A172 (cell line): Measurements from ENCODE around the gene SRD5A2. TPM values are rescaled to one million over a fixed set of nuclear protein-coding genes. Genes with fewer than 3 reads are reported as not detected.

ENCODE experiments used
- DNase-seq: peaks from one replicate; pipeline ENCODE4 v3.0.0-alpha.2; 2015; ENCODE audit warnings: low spot score
- total RNA-seq: library from RNA; depleted of rRNA; stranded (reverse); fragments of >200 nt; shearing (Covaris generic); gene quantifications from 2 replicates; pipeline ENCODE4 v1.2.3, GENCODE V29; 2014; rRNA removed

The SRD5A2 gene, protein sequence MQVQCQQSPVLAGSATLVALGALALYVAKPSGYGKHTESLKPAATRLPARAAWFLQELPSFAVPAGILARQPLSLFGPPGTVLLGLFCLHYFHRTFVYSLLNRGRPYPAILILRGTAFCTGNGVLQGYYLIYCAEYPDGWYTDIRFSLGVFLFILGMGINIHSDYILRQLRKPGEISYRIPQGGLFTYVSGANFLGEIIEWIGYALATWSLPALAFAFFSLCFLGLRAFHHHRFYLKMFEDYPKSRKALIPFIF
- not detected in 2 replicates for total RNA-seq

DNA sequence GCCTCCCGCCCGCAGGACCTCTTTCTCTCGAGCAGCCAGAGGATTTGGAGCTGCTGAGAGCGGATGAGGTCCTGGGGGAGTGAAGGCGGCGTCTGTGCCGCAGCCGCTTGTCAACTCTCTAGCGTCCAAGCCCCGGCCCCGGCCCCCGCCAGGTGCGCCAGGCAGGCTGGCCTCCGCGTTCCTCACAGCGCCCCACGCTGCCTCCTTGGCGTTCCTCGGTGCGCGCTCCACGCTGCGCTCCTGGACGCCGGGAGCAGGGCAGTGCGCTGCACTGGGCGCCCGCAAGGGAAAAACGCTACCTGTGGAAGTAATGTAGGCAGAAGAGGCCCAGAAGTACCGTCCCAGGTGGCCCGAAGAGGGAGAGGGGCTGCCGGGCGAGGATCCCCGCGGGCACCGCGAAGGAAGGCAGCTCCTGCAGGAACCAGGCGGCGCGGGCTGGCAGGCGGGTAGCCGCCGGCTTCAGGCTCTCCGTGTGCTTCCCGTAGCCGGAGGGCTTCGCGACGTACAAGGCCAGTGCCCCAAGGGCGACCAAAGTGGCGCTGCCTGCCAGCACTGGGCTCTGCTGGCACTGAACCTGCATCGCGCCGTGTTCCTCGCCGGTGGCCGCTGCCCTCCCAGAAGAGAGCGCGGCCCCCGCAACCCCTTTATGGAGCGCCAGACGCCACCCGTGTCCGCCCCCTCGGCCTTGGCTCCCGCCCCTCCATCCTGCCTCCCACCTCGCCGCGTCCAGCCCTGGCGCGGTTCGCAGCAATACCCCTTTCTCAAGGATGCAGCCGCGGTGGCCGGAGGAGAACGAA lies at the start of gene SRD5A2:
TSS of gene SRD5A2 (minus strand) at position 618 of the 797 bp plus-strand sequence. CDS start at position 580, 38 bp downstream.
- DNase-seq, result no peak

DNA sequence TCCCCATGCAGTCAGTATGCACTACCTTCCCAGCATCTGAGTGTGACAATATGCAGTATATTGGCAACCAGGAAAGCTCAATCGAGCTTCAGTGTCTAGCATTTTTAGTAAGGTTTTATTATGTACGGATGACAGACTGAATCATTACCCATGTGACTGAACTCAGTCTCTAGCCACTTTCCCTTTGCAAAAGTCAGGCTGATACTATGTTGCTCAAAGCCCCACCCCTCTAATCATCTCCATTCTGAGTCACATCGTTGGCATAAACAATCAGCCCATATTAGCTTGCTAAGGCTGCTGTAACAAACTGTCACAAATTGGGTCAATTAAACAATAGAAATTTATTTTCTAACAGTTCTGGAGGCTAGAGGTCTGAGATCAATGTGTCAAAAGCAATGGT lies 25.8 kb upstream of the SRD5A2 start:
- no peak for DNase-seq

- DNase-seq, result no peak
Observed at GRCh38 chr2:31598694-31599093, 18.0 kb upstream of the SRD5A2 start.

GRCh38 chr2:31586230-31586629 lies 5.5 kb upstream of the SRD5A2 start:
- no peak for DNase-seq

DNA sequence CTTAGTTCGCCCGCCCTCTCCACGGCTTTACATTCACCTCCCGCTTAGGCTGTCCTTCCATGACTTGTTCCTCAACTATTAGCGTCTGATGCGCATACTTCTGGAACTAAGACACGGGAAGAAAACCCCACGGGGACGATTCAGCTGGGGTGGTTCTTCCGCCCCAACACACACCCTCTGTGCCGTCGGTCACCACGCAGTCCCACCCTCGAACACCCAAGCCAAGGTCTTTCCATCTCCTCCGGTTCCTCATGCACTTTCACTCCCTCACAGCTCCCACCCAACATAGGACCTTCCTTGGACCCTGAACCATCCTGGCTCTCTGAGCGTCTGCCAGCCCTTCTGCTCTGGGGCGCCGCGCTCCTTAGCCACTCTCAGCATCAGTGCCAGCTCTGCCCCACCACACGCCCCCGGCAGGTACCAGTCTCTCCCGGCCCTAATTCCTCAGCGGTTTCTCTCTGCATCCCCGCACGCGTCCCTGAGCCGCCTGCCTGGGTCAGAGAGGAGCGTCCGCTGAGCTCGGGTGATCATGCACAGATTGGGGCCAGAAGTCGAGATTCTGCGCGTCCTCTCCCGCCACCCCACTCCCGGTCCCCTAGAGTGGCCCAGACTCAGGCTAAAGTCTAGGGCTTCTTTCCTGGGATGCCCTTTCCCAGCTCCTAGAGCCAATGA lies 522 bp upstream of the SRD5A2 start:
- no peak for DNase-seq

DNA sequence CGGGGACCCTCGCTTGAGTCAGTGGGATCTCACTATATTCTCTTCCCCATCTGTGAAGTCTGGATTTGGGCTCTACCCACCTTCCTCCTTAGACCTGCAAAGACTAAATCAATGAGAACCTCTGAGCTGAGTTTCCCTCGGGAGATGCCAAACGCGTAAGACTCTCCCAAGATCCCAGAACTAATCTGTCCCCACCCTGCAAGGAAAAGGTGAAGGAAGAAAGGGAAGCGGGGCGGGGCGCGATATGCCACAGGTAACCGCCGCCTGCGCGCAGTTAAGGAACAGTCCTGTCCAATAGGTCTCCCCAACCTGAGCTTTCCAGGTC lies 780 bp downstream of the SRD5A2 start:
- DNase-seq, result no peak

- DNase-seq, result no peak
Observed at GRCh38 chr2:31578316-31578715, 2.4 kb downstream of the SRD5A2 start.

DNA sequence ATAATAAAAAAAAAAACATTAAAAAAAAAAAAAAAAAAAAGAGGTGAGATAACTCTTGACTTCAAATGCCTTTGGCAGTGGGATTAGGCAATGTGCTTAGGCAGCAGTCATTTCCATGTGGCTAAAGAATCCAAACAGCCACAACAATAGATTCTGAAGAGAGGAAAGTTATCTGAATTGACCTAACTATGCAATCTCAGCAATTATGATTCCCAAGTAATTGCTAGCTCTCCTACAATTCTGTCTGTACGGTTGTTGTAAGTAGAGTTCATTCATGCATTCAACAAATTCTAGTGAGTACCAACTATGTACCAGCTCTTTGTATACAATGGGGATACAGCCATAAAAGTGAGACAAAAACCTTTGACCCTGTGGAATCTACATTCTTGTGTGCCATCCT lies 3.6 kb downstream of the SRD5A2 start:
- no peak for DNase-seq

GRCh38 chr2:31568585-31569201 lies 12.0 kb downstream of the SRD5A2 start:
- no peak for DNase-seq

DNA sequence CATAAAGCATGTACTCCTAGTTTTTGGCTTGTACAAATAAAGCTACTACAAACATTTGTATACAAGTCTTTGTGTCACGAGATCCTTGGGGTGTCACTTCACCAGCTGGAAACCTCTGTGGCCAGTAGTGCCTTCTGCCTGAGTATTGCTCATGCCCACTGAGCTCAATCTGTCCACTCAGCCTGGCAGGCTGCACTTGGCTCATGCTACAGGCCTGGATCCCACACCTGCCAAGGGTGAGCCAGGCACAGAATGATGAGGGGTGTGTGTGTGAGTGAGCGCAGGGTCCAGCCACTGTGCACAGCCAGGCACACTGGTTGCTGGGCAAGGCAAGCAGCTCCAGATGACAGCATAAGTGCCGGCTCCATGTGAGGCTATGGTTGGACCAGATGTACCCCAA lies 13.1 kb downstream of the SRD5A2 start:
- no peak for DNase-seq

DNA sequence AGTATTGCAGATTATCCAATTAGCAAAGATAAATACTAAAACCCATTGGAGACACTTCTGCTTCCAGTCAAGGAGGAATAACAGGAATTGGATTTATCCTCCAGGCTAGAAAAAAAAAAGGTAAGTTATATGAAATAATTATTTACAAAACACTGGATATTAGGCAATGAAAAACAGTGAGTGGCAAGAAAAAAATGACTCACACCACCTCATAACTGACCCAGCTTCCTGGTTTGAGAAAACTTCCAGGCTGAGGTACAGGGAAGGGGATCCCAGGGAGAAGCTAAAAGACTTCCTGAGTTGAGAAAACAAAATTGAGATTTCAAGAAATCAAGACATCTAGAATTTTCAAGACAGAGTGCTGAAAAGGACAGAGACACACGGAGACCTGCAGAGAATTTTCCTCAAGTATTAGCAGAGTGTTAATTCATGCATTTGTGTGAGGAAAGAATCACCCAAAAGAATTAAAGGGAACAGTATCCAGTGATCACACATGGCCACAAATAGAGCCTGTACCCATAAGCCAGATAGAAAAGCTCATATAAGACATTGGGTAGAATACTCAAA lies 17.4 kb downstream of the SRD5A2 start:
- DNase-seq, result no peak

DNA sequence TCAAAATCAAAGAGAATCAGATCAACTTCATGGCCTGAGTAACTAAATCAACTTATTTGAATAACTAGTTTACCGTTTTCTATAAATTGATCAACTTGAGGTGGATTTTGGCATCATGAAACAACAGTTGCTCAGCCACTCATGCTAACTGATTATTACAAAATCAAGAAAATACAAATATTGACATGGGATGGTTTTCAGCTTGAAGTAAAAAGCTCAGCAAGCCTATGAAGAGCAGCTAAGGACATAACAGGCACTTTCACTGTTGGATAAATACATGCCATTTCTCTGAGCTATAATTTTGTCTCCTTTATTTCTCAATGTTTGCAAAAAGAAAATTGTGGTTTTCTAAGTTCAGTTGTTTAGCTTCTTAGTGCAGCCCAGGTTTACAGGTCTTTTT lies 18.9 kb downstream of the SRD5A2 start:
- DNase-seq, result no peak

- no peak for DNase-seq
Observed at GRCh38 chr2:31558401-31559295, 22.1 kb downstream of the SRD5A2 start.

DNA sequence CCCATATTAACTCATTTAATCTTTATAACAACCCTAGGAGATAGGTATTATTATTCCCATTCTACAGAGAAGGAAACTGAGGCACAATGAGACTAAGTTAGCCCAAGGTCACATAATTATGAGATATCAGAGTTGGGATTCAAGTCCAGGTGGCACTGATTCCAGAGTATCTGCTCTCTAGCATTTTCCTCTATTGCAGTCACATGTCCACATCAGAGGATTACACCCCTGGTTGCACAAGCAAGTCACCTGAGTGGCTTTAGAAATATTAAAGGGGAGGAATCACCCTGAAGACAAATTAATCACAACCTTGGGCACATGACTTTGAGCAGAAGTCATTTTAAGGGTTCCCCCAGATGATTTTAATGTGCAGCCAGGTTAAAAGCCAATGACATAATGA lies 23.8 kb downstream of the SRD5A2 start:
- DNase-seq, result no peak

- no peak for DNase-seq
Observed at GRCh38 chr2:31555967-31556706, 24.6 kb downstream of the SRD5A2 start.

GRCh38 chr2:31553362-31553761 lies 27.4 kb downstream of the SRD5A2 start:
- DNase-seq, result no peak

GRCh38 chr2:31547485-31547884 lies 33.3 kb downstream of the SRD5A2 start:
- no peak for DNase-seq

DNA sequence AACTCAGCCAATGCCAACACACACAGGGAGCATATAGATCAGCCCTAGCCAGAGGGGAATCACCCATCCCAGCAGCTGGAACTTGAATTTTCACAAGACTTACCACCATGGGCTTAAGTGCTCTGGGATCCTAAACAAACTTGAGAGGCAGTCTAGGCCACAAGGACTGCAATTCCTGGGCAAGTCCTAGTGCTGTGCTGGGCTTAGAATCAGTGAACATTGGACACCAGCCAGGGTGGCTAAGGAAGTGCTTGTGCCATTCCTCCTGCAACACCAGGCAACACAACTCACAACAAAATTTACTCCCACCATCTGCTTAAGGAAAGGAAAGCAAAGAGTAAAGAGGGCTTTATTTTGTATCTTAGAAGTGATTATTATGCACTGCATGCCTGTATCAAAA lies 38.9 kb downstream of the SRD5A2 start:
- DNase-seq, result no peak

DNA sequence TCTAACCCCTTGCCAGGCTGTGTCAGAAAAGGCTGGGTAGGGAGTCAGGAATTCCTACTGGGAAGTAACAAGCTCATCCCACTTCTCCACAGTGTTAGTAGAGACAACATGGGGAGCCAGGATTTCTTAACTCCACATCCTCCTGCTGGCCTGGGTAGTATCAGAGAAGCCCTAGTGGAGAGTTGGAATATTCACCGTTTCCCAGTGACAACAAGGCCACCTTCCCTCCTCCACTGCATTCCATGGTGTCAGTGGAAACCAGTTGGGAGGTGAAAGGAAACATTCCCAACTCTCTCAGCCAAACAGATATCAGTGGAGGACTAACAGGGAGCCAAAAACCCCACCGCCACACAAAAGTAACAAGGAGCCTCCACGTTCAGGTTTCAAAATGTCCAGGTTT lies 41.2 kb downstream of the SRD5A2 start:
- DNase-seq, result no peak

GRCh38 chr2:31535768-31536167 lies 45.0 kb downstream of the SRD5A2 start:
- DNase-seq, result no peak
